ENCODE results near the gene KCNQ1. TPM values are rescaled to one million over a fixed set of nuclear protein-coding genes. Genes with fewer than 3 reads are reported as not detected.

The KCNQ1 gene
- polyA plus RNA-seq, 1 donor from 2014 or later: not detected

- Histone ChIP-seq H3K9me3 (ENCODE audit: low read length) (no peaks in the 10 kb centered on the region), H3K27me3 (ENCODE audit: insufficient read depth, low read depth, low read length) (no peaks in the 10 kb centered on the region), H4K20me1 (ENCODE audit: insufficient read depth) (no peaks in the 10 kb centered on the region), H3F3A (ENCODE audit: insufficient read depth, low read length, poor library complexity, severe bottlenecking) (no peaks in the 10 kb centered on the region), H3K9me2 (ENCODE audit: insufficient read depth, low read length) (no peaks in the 10 kb centered on the region), H3K4me3 (ENCODE audit: low read length) (no peak overlapping the region), H3K36me3 (ENCODE audit: insufficient read depth, low read length) (no peaks in the 10 kb centered on the region), H3K79me2 (replicated peaks; ENCODE audit: insufficient read depth, low read length) (no peaks in the 10 kb centered on the region), H3K9ac (ENCODE audit: low read length) (no peak overlapping the region), H3K4me2 (ENCODE audit: low read length) (no peak overlapping the region), H3K27ac (ENCODE audit: low read length) (no peak overlapping the region), H2AFZ (ENCODE audit: low read depth, low read length) (no peak overlapping the region)
- no peak for TF ChIP-seq MXI1 (conservative IDR thresholded peaks at IDR 0.05; ENCODE audit: poor library complexity, severe bottlenecking)
- TF ChIP-seq SMC3 (conservative IDR thresholded peaks at IDR 0.05; ENCODE audit: poor library complexity): no peak
- TF ChIP-seq EZH2 (IDR thresholded peaks at IDR 0.05; ENCODE audit: borderline replicate concordance, insufficient read depth, low read length, poor library complexity, severe bottlenecking): no peak
- no peak for TF ChIP-seq CTCF (IDR thresholded peaks at IDR 0.05; ENCODE audit: poor library complexity, severe bottlenecking)
- TF ChIP-seq REST (IDR thresholded peaks at IDR 0.05; ENCODE audit: borderline replicate concordance): no peak
- TF ChIP-seq TAF1 (IDR thresholded peaks at IDR 0.05; ENCODE audit: low read depth): no peak
- no peak for TF ChIP-seq RAD21 (conservative IDR thresholded peaks at IDR 0.05)
- TF ChIP-seq POLR2AphosphoS5 (IDR thresholded peaks at IDR 0.05): no peak
- TF ChIP-seq EP300 (conservative IDR thresholded peaks at IDR 0.05; ENCODE audit: poor library complexity, severe bottlenecking): no peak
These were observed 35.0 kb upstream of the KCNQ1 start for GRCh38 chr11:2409611-2410468.

- H3K27ac ChIP-seq (ENCODE audit: low read length): no peak overlapping the region
- TF ChIP-seq CTCF (IDR thresholded peaks at IDR 0.05; ENCODE audit: poor library complexity, severe bottlenecking) (no peak), REST (IDR thresholded peaks at IDR 0.05; ENCODE audit: borderline replicate concordance) (no peak), EZH2 (IDR thresholded peaks at IDR 0.05; ENCODE audit: borderline replicate concordance, insufficient read depth, low read length, poor library complexity, severe bottlenecking) (no peak), MXI1 (conservative IDR thresholded peaks at IDR 0.05; ENCODE audit: poor library complexity, severe bottlenecking) (no peak), RAD21 (conservative IDR thresholded peaks at IDR 0.05) (no peak), TAF1 (IDR thresholded peaks at IDR 0.05; ENCODE audit: low read depth) (no peak), EP300 (conservative IDR thresholded peaks at IDR 0.05; ENCODE audit: poor library complexity, severe bottlenecking) (no peak), SMC3 (conservative IDR thresholded peaks at IDR 0.05; ENCODE audit: poor library complexity) (no peak), POLR2AphosphoS5 (IDR thresholded peaks at IDR 0.05) (no peak)
- no peaks in the 10 kb centered on the region for H3K9me3 ChIP-seq (ENCODE audit: low read length)
- H4K20me1 ChIP-seq (ENCODE audit: insufficient read depth): no peaks in the 10 kb centered on the region
- H3K9ac ChIP-seq (ENCODE audit: low read length): no peak overlapping the region
- no peak overlapping the region for H2AFZ ChIP-seq (ENCODE audit: low read depth, low read length)
- no peak overlapping the region for H3K4me2 ChIP-seq (ENCODE audit: low read length)
- no peaks in the 10 kb centered on the region for H3K27me3 ChIP-seq (ENCODE audit: insufficient read depth, low read depth, low read length)
- no peaks in the 10 kb centered on the region for H3K9me2 ChIP-seq (ENCODE audit: insufficient read depth, low read length)
- H3K36me3 ChIP-seq (ENCODE audit: insufficient read depth, low read length): no peaks in the 10 kb centered on the region
- H3K4me3 ChIP-seq (ENCODE audit: low read length): no peak overlapping the region
- H3F3A ChIP-seq (ENCODE audit: insufficient read depth, low read length, poor library complexity, severe bottlenecking): no peaks in the 10 kb centered on the region
- no peaks in the 10 kb centered on the region for H3K79me2 ChIP-seq (replicated peaks; ENCODE audit: insufficient read depth, low read length)
These were observed 34.2 kb upstream of the KCNQ1 start for GRCh38 chr11:2410616-2411015.

Data from neural cell (in vitro differentiated cells).